ENCODE data around the gene COA5.

COA5 gene, protein sequence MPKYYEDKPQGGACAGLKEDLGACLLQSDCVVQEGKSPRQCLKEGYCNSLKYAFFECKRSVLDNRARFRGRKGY

DNA sequence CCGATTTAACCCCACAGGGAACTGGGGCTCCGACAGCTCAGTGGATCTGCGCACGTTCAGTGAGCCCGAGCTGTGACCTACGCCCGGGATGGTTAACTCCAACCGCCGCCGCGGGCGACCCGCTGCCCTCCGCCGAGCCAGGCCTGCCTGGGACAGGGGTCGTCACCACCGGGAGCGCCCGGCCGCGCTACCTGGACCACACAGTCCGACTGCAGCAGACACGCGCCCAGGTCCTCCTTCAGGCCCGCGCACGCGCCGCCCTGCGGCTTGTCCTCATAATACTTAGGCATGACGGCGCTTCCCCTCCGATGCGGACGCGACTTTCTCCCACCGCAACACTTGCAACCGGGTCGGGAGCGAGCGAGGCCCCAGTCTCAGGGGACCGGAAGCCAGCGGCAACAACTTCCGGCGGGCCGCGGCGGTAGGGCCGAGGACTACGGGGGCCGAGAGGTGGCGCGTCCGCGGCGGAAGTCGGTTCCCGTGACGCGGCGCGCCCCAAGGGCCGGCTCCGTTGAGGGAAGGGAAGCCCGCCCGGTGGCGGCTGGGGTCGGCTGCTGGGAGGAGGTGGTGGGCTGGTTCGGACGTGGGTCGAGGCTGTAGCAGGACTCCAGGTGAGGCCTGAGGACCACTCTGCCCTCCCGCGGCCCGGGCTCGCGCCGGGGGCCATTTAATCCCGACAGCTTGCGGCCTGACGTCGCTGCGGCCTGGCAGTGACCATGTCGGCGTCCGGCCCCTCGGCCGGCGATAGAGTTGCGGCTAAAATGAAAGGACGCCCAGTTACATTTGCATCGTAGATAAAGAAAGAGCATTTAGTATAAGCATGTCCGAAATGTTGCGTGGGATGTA, at the start of gene COA5, which contains the start of gene UNC50:
TSS of gene COA5 (minus strand) at position 397 of the 846 bp plus-strand sequence. CDS start at position 290, 107 bp downstream.
TSS of gene UNC50 (plus strand) at position 474 of the 846 bp plus-strand sequence. CDS start 1,171 bp downstream, outside the sequence.
- peak; percentile 93 for DNase-seq

DNA sequence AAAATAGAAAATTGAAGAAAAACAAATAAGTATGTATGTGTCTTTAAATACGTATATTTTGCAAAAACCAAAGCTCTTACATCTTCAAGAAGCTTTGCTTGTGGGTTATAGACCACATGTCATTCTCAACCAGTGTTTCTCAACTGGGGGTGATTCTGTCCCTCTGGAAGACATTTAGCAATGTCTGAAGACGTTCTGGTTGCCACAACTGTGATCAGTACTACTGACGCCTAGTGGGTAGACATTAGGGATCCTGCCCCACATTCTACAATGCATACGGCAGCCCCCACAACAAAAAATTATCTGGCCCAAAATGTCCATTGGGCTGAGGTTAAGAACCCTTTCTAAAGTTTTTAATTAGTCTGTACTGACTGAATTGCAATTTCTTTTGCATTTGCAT, 48.5 kb upstream of the COA5 start:
- DNase-seq = no peak

DNA sequence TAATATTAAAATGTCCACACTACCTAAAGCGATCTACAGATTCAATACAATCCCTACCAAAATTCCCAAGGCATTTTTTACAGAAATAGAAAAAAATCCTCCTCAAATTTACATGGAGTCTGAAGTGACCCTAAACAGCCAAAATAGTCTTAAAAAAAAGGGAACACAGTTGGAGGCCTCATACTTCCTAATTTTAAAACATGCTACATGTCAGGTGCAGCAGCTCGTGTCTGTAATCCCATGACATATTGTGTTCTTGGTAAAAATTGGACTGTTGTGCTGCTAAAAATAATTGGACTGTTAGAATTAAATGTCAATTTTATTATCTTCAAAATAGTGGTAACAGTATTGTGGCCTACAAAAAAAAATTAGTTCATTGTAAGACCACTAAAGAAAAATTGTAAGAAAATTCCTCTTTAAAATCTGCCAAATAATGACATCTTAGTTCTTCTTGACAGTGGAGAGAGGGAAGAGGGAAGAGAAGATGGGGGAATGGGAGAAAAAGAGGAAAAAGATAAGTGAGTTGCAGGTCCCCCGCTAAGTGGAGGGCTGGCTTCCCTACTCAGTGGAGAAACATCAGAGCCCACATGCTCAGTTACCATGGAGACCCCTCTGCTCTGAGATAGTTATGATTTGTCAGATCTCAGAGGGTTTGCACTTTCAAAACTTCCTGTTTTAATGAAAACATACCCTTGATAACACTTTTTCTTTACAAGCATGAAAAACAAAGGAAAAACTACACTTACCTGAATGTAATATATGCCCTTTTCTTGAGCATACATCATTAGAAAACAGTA, 46.6 kb upstream of the COA5 start:
- DNase-seq = no peak

DNA sequence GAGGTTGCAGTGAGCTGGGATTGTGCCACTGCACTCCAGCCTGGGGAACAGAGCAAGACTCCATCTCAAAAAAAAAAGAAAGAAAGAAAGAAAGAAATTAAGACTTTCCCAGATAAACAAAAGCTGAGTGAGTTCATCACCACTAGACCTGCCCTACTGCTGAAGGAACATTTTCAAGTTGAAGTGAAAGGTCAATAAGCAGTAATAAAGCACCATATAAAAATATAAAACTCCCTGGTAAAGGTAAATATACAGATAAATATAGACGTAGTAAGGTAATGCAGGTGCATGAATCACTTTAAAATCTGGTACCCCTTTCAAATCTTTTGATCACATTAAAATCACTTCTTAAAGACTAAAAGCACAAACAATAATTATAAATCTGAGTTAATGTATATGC, 42.7 kb upstream of the COA5 start:
- no peak for DNase-seq

DNA sequence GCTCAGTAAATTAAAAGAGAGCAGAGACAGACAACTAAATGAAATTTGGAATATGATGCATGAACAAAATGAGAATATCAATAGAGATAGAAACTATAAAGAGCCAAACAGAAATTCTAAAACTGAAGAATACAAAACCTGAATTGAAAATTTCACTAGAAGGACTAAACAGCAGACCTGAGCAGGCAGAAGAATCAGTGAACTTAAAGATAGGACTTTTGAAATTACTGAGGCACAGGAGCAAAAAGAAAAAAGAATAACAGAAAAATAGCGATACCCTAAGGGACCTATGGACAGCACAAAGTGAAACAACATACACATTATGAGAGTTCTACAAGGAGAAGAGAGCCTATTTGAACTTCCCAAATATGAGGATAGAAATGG, 41.7 kb upstream of the COA5 start:
- DNase-seq = no peak

DNA sequence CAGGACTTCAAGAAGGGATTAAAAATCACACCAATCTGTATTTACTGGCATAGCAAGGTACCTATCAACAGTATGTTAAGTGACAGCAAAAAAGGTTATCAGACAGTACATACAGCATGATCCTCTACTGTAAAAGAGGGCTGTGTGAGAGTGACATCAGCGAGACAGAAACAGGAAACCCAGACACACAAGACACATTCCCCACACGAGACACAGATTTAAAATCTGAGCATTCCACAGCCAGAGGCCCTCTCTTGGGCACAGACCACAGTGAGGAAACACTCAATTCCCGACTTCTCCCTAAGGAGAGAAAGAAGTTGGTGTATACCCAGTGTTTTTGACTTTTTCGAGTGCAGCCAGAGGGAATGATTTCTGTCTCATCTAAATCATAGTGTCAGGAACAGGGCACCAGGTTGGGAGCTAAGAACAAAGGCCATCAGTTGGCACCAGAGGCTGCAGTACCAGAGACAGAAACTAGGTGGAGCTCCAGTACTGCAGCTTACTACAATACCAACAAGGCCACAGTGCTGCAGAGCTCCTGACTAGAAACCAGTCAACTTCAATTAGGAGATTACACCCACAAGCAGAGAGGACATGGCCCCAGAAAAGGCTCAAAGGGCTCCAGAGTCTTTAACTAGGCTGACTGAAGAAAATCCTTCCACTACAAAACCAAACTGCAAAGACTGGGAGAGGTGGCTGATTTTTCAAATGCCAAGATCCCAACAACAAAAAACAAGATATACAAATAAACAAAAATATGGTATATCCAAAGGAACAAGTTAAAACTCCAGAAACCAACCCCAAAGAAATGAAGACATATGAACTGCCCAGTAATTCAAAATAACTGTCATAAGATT, 41.1 kb upstream of the COA5 start:
- DNase-seq = peak; percentile 12

DNA sequence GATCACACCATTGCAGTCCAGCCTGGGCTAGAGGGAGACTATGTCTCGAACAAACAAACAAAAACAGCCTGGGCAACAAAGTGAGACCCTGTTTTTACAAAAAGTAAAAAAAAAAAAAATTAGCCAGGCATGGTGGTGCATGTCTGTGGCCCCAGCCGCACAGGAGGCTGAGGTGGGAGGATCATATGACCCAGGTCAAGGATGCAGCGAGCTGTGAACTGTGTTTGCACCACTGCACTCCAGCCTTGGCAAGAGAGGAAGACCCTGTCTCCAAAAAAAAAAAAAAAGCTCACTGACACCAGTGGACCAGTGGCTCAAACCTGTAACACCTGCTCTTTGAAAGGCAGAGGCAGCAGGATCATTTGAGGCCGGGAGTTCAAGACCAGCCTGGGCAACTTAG, 40.1 kb upstream of the COA5 start:
- DNase-seq = no peak

DNA sequence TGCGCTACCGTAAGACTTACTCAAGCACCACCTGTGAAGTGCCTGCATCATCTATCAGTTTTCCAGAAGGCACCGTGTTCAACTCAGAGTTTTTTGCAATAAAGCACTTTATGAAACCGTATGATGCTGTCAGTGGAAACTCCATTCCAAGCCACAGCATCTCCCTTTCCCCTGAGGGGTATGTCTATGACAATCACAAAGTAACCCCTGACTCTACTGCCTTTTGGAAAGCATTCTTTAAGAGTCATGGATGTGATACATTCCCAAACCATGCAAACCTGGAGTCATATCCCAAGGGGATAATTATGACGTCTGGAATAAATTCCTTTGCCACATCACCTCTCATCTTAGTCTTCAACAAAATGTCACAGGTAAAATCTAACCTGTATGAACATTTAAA, 39.3 kb upstream of the COA5 start:
- no peak for DNase-seq

DNA sequence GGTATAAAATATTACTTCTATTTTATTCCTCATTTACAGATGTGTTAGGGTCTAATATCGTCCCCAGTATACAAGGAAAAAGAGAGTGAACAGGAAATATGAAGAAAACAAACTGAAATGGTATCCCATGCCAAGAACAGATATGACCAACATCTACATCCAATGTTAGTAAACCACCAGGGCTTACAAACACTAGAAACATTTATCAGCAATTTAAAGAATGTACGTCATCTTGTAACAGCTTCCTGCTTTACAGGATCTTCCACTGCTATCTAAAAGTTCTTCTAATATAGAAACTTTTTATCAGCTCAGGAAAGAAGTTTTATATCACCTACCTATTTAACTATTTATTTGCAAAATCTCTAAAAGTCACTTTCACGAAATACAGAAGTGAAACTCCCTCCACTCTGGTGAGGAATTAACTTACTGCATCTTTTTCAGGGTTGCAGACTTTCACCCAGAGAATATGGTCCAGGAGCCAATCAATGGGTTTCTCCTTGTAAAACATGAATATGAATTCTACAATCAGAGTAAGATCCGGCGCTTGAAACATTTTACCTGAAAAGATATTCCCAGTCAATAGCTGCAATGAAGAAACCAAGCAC, 35.3 kb upstream of the COA5 start:
- no peak for DNase-seq

DNA sequence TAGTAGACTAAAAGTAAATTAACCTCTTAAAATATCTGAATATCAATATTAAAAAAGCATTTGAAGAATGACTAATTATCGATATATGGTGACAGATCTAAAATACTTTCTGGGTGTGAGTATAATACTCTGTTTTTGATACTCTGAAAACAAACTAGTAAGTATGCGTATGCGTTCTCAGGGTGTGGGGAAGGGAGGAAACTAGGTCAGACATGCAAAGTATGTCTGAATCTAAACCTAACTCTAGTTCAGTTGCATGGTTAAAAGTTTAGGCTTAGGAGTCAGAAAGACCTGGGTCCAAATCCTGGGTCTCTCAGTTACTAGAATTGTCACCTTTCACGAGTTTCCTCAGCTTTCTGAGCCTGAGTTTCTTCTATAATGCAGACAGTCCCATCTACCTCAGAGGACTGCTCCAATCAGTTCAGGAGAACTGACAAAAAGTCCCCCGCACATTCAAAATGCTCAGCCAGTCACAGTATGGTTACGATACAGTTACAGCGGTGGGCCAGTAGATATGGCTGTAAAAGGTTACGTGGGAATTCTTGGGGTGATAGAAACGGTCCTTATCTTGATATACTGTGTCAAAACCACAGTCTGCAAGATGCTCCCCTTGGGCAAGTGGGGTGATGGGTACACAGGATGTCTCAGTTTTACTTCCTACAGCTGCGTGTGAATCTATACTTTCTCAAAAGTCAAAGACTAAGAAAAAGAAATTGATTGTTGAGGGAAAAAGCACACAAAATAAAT, 29.3 kb upstream of the COA5 start:
- DNase-seq = no peak

DNA sequence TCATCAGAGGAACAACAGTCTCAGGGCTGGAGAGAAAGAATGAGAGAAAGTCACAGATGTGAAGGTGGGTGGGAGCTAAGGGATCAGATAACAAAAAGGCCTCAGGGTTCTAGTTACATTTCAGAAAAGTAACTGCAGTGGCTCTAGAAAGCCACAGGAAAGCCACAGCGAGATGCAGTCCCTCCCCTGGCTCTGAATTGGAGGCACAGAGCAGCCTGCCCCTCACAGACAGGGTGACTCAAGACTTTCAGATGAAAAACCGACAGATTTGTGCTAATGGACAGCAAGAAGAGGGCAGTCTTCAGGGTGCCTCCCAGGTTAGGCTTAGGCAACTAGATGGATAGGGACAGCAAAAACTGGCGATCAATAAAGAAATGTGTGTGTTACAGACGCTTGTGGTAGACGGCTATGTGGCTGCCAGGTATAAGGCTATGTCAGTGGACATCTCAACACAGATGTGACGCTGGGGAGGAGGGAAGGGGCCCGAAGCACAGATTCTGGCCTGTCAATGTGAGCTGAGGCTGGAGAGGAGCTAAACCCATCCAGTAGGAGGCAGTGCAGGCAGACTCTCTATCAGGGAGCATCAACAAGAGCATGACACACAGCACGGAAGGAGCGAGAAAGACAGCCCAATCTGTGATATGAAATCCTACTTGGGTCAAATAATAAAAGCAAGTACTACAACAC, 26.2 kb upstream of the COA5 start:
- no peak for DNase-seq

DNA sequence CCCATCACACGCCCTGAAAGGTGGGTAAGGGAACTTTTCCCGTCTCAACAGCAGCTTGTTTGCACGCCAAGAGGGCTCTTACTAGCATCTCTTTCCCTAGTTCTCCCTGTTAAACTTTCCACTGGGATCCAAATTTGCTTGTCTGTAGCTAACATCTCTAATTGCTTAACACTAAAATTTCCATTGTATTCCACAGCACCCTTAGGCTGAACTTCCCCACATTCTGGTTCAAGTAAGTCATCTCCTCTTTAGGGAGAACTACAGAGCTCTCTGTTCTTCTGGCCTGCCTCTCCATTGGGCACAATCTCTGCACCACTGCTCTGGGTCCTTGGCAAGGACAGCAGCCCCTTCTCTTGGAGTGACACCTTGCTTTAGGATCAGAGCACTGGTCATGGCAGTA, 24.0 kb upstream of the COA5 start:
- DNase-seq = no peak

DNA sequence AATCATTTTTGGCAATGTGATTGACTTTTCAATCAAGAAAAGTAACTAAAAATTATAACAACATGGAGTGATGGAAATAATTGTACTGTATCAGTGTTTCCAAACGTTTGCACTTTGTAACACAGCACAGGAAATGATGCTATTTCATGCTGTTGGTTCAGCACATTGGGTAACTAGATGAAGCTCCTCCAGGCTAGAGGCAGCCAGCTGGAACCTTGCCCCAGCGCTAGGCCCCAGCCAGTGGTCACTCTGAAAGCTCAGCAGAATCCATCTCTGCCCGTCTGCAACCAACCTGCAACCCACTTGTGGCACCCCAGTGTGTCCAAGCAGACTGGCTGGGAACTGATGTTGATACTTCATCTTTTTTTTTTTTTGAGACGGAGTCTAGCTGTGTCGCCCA, 15.3 kb upstream of the COA5 start:
- no peak for DNase-seq

DNA sequence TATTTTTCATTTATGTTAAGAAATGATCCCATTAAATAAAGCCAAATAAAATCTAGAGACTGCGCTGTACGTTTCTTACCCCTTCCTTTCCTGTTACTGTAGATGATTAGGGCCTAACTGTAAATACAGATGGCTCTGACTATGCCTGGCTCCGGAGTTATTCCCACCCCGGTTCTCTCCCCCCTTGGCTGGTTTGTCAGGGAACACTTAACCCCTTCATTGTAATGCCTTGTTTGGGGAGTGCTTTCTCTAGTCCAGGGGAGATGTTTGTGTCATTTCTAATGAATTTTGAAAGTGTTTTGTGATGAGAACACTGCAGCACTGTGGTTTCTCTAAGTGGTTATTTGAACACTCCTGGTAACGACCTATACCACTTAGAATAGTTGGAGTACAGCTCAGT, 8.8 kb upstream of the COA5 start:
- DNase-seq = no peak

DNA sequence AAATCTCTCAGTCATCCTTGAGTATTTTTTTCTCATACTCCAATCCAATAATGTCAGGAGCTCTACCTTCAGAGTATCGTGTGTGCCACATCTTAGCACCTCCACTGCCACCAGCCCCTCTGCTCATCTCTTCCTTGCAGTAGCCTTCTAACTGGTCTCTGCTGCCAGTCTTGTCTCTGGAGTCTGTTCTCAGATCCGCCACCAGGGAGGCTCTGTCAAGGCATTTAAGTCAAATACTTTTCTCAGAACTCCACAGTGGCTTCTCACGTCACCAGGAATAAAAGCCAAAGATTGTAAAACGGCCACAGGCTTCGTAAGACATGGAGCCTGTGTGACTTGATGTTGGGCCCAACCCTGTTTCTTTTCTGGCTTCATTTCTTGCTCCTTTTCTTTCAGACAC, 7.2 kb upstream of the COA5 start:
- no peak for DNase-seq

DNA sequence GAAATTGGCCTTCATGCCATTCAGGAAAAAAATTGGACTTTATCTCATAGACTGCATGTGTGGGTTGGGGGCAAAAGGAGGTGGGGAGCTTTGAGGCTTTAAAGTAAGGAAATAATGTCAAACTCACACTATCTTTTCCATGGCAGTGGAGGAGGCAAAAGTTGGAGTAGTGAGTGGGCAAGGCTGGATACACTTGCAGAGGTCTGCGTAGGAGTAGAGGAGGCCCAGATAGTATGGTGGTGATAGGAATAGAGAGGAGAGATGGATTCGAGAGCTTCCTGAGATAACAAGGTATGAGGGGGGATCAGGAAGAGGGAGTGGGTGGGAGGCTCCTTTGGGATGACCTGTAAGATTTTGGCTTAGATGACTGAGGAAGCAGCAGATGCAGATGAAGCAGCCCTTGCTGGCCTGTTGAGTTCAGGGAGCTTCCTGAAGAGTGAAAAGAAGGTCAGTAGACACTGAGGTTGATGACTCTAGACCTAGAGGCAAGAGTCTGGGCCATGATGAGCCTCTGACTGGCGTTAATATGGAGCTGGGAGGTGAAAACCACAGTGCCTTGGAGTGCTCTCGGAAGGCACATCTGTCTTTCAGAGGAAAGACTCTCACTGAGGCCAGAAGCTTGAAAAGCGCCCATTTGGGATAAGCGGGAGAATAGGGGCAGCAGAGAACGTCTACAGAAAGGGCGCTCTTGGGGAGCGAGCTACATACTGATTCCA, 5.9 kb upstream of the COA5 start:
- DNase-seq = no peak

DNA sequence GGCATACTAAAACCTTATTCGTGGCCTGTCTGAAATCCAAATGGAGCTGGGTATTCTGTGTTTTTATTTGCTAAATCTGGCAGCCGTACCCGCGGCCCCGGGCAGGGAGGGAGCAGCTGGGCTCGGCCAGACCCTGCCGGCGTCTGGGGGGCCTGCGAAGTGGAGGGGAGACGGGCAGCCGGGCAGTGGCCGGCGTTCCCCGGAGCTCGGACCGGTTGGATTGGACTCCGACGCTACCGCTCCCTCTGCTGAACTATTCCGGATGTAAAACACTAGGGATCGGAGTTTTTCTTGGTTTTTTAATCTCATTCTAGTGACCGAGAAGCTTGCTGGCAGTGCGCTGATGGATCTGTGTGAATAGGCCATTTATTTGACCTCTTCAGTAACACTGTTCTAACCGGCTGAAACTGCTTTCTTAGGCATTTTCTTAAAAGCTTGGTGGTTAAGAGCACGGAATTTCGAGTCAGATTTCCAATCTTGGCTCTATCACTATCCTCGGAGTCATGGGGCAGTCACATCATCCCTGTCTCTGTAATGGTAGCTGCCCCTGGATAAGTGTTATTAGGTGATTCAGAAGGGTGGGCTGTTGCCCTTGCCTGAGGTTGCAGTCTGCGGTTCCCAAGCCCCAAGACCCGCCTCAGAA, 771 bp upstream of the COA5 start:
- DNase-seq = no peak

DNA sequence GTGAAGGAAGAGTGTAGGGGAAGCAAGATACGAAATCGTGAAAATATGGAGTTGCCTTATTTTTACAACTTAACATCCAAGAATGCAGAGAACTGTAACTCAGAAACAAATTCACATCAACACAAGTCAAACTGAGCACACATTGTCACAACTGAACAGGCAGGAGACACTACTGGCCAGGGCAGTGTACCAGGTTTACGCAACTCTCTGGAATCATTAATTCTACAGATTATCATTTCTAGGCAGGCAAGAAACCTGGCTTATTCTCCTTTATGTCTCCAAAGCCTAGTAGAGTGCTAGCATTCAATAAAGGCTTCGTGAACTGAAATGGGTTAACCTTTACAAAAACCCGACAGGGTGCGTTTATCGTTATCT, 584 bp downstream of the COA5 start:
- DNase-seq = no peak

DNA sequence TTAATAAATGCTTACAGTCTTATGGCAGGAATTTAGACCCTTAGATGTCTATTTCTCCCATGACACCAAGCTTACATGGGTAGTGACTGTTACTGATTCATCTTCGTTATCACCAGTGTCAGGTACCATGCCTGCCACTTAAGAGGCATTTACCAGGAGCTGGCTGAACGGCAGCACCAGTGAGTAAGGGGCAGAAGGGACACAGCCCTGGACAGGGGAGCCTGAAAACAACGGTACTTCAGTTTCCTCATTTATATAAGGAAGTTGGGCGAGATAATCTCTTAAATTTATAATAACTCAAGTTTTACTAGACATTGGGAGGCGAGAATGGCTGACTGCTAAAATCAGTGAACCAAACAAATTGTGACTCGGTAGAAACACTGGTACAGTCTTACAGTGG, 1.2 kb downstream of the COA5 start:
- no peak for DNase-seq

DNA sequence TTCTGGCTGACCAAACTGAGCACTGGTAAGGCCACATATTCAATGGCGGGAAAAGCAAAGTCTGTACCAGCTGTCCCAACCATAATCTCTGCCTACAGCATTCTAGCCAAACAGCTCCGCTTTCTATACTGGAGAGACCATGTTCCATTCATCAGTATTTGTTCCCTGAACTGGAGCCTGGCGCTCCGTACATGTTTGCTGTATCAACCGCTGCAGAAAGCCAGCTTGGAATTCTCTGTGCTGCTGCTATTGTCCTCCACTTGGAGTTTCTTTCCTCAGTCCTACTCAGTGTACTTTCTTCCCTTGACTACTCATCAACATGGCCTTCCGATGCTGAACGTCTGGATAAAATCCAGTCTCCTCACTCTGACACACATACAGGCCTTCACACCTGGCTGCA, 1.9 kb downstream of the COA5 start:
- no peak for DNase-seq

Measured in NCI-H2171 (cell line).